ENCODE results near the gene OR11H7. TPM values are rescaled to one million over a fixed set of nuclear protein-coding genes. Genes with fewer than 3 reads are reported as not detected.

The OR11H7 gene
- total RNA-seq (not detected), polyA plus RNA-seq (not detected)
- long read RNA-seq, donor 1, result 0 reads
- long read RNA-seq, donor 2, result 0 reads
- long read RNA-seq, donor 3, result 0 reads
- long read RNA-seq, donor 4, result 0 reads
- long read RNA-seq, donor 5, partial matches to known transcripts, result 0 of 2 reads
- long read RNA-seq, donor 5, other reads (novel, unspliced or antisense), result 0 of 2 reads

DNA sequence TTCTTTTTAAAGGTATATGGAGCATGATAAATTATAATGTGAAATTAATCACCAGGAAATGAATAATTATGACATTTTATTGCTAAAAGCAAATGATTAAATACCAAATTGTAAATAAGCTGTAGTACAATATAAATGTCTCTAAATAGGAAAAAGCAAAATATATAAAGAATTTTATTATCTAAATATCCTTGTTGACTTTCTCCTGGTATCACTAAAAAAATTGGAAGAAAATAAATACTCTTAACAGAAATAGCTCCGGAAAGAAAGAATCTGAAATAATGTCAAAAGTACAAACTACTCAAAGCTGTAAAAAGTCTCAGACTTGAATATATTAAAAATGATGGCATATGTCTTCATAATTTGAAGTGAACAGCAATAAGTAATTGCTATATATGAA, at the start of gene OR11H7:
Gene OR11H7 (plus strand): TSS at position 301 of the 400 bp plus-strand sequence.
- H3K27ac ChIP-seq (ENCODE audit: low read depth in 1 of 2, low read length in 1 of 2), result no peak within 1 kb of the TSS
- ATAC-seq (ENCODE audit: insufficient read depth, low FRiP score) (no peak), DNase-seq (no peak)
- TF ChIP-seq, protein P1, sequence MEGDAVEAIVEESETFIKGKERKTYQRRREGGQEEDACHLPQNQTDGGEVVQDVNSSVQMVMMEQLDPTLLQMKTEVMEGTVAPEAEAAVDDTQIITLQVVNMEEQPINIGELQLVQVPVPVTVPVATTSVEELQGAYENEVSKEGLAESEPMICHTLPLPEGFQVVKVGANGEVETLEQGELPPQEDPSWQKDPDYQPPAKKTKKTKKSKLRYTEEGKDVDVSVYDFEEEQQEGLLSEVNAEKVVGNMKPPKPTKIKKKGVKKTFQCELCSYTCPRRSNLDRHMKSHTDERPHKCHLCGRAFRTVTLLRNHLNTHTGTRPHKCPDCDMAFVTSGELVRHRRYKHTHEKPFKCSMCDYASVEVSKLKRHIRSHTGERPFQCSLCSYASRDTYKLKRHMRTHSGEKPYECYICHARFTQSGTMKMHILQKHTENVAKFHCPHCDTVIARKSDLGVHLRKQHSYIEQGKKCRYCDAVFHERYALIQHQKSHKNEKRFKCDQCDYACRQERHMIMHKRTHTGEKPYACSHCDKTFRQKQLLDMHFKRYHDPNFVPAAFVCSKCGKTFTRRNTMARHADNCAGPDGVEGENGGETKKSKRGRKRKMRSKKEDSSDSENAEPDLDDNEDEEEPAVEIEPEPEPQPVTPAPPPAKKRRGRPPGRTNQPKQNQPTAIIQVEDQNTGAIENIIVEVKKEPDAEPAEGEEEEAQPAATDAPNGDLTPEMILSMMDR (IDR thresholded peaks at IDR 0.05; ENCODE audit: control extremely low read depth, extremely low read depth), result no peak
- H3K36me3 ChIP-seq (ENCODE audit: control insufficient read depth in 4 of 4, insufficient read depth in 4 of 4, low read length in 4 of 4), result no peaks in the 10 kb centered on the region
- H3K4me3 ChIP-seq, result no peak within 1 kb of the TSS
- no peak within 1 kb of the TSS for H3K9ac ChIP-seq (ENCODE audit: insufficient read depth in 1 of 2, low read length in 2 of 2)
- H3K4me1 ChIP-seq (ENCODE audit: control insufficient read depth in 5 of 5, insufficient read depth in 5 of 5, low read length in 5 of 5), result no peaks in the 10 kb centered on the region
- peaks cover 0 to 6% (median 2%) of the 10 kb centered on the region in 4 donors for H3K9me3 ChIP-seq (ENCODE audit: control insufficient read depth in 4 of 4, insufficient read depth in 3 of 4, low read length in 3 of 4)
- no peaks in the 10 kb centered on the region for H3K27me3 ChIP-seq (ENCODE audit: control insufficient read depth in 3 of 3, insufficient read depth in 3 of 3, low read length in 2 of 3)
- WGBS, 2 donors, result 61 to 82% methylated on average over 1 of the region's 1 CpG

DNA sequence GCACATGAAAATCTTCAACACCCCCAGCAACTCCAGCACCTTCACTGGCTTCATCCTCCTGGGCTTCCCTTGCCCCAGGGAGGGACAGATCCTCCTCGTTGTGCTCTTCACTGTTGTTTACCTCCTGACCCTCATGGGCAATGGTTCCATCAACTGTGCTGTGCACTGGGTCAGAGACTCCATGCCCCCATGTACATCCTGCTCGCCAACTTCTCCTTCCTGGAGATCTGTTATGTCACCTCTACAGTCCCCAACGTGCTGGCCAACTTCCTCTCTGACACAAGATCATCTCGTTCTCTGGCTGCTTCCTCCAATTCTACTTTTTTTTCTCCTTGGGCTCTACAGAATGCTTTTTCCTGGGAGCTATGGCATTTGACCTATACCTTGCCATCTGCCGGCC, 49.6 kb upstream of the OR11H7 start:
- H3K27ac ChIP-seq (ENCODE audit: low read depth in 1 of 2, low read length in 1 of 2), result no peak overlapping the region
- H3K9ac ChIP-seq (ENCODE audit: insufficient read depth in 1 of 2, low read length in 2 of 2), result no peak overlapping the region
- H3K27me3 ChIP-seq (ENCODE audit: control insufficient read depth in 3 of 3, insufficient read depth in 3 of 3, low read length in 2 of 3), result no peaks in the 10 kb centered on the region
- no peak for DNase-seq
- WGBS, 2 donors, result 39% methylated on average over 5 of the region's 5 CpGs
- H3K36me3 ChIP-seq (ENCODE audit: control insufficient read depth in 4 of 4, insufficient read depth in 4 of 4, low read length in 4 of 4), result no peaks in the 10 kb centered on the region
- TF ChIP-seq, protein P1 (IDR thresholded peaks at IDR 0.05; ENCODE audit: control extremely low read depth, extremely low read depth), result no peak
- H3K4me3 ChIP-seq, result no peak overlapping the region
- peaks cover 0 to 10% (median 3%) of the 10 kb centered on the region in 4 donors for H3K9me3 ChIP-seq (ENCODE audit: control insufficient read depth in 4 of 4, insufficient read depth in 3 of 4, low read length in 3 of 4)
- ATAC-seq (ENCODE audit: insufficient read depth, low FRiP score), result peak; percentile 58
- no peaks in the 10 kb centered on the region for H3K4me1 ChIP-seq (ENCODE audit: control insufficient read depth in 5 of 5, insufficient read depth in 5 of 5, low read length in 5 of 5)

DNA sequence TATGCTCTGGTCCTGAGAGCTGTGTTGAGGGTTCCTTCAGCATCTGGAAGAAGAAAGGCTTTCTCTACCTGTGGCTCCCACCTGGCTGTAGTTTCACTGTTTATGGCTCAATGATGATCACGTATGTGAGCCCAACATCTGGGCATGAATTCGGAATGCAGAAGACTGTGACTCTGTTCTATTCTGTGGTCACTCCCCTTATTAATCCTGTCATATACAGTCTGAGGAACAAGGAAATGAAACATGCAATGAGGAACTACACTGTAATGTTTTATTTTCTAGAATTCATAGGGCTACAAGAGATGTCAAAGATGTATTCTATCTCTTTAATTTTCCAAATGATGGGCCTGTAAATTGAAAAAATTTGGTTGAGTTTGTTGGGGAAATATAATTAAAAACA, 48.9 kb upstream of the OR11H7 start:
- WGBS, 2 donors, result 57 to 70% methylated on average over 2 of the region's 2 CpGs
- TF ChIP-seq, protein P1 (IDR thresholded peaks at IDR 0.05; ENCODE audit: control extremely low read depth, extremely low read depth), result no peak
- H3K36me3 ChIP-seq (ENCODE audit: control insufficient read depth in 4 of 4, insufficient read depth in 4 of 4, low read length in 4 of 4), result no peaks in the 10 kb centered on the region
- no peak for DNase-seq
- peak overlapping the region in 1 of 2 donors; percentile 52 for H3K27ac ChIP-seq (ENCODE audit: low read depth in 1 of 2, low read length in 1 of 2)
- H3K4me3 ChIP-seq, result no peak overlapping the region
- H3K9me3 ChIP-seq (ENCODE audit: control insufficient read depth in 4 of 4, insufficient read depth in 3 of 4, low read length in 3 of 4), result peaks cover 0 to 13% (median 3%) of the 10 kb centered on the region in 4 donors
- no peaks in the 10 kb centered on the region for H3K4me1 ChIP-seq (ENCODE audit: control insufficient read depth in 5 of 5, insufficient read depth in 5 of 5, low read length in 5 of 5)
- peak; percentile 72 for ATAC-seq (ENCODE audit: insufficient read depth, low FRiP score)
- no peak overlapping the region for H3K9ac ChIP-seq (ENCODE audit: insufficient read depth in 1 of 2, low read length in 2 of 2)
- no peaks in the 10 kb centered on the region for H3K27me3 ChIP-seq (ENCODE audit: control insufficient read depth in 3 of 3, insufficient read depth in 3 of 3, low read length in 2 of 3)

DNA sequence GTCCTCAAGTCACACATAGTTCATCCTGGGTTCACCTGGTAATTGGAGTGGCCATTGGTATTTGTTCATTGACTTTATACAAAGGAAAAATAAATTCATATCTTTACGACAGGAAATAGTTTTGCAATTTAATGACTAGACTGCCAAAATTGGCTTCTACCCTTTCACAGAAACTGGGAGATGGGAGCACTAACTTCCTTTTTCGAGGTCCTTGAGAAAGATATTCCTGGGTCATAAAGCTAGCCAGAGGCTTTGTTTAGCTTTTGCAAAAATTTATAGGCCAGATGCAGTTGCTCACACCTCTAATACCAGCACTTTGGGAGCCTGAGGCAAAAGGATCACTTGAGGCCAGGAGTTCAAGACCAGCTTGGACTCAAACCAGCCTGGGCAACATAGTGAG, 48.3 kb upstream of the OR11H7 start:
- H3K9me3 ChIP-seq (ENCODE audit: control insufficient read depth in 4 of 4, insufficient read depth in 3 of 4, low read length in 3 of 4), result peaks cover 0 to 13% (median 3%) of the 10 kb centered on the region in 4 donors
- 37 to 42% methylated on average over 2 of the region's 2 CpGs for WGBS, 2 donors
- no peaks in the 10 kb centered on the region for H3K4me1 ChIP-seq (ENCODE audit: control insufficient read depth in 5 of 5, insufficient read depth in 5 of 5, low read length in 5 of 5)
- DNase-seq (no peak), ATAC-seq (ENCODE audit: insufficient read depth, low FRiP score) (no peak)
- H3K9ac ChIP-seq (ENCODE audit: insufficient read depth in 1 of 2, low read length in 2 of 2), result no peak overlapping the region
- H3K27me3 ChIP-seq (ENCODE audit: control insufficient read depth in 3 of 3, insufficient read depth in 3 of 3, low read length in 2 of 3), result no peaks in the 10 kb centered on the region
- TF ChIP-seq, protein P1 (IDR thresholded peaks at IDR 0.05; ENCODE audit: control extremely low read depth, extremely low read depth), result no peak
- H3K27ac ChIP-seq (ENCODE audit: low read depth in 1 of 2, low read length in 1 of 2), result no peak overlapping the region
- H3K36me3 ChIP-seq (ENCODE audit: control insufficient read depth in 4 of 4, insufficient read depth in 4 of 4, low read length in 4 of 4), result no peaks in the 10 kb centered on the region
- H3K4me3 ChIP-seq, result no peak overlapping the region
